RWPE2 (cell line): Measurements from ENCODE around the gene NTMT2.
"Not testable (repeated sequence)": the region's sequence is repeated elsewhere in the genome, so short reads cannot be mapped to it uniquely, and the experiment has no call there.

Experiments used
- ATAC-seq: fragments of 200-7000 bp; cut with Tn5 transposase; 3 replicates; pipeline ENCODE4 v1.9.1; 2021; ENCODE audit warnings: low read depth
- DNase-seq: peaks from one replicate; pipeline ENCODE4 v3.0.0-alpha.2; 2020; ENCODE audit warnings: low spot score
- H3K27ac ChIP-seq: fragments of 450-650 bp; 2 replicates; pipeline ENCODE4 v1.5.1; 2017; ENCODE audit warnings: mild to moderate bottlenecking; ENCODE audit not compliant: poor library complexity, severe bottlenecking
- H3K27me3 ChIP-seq: fragments of 250-450 bp; sonication (Bioruptor Pico); 2 replicates; pipeline ENCODE4 v1.5.1; 2021; ENCODE audit warnings: mild to moderate bottlenecking, moderate library complexity; ENCODE audit not compliant: insufficient read depth, poor library complexity, severe bottlenecking
- H3K36me3 ChIP-seq: fragments of 250-450 bp; sonication (Bioruptor Pico); 2 replicates; pipeline ENCODE4 v1.5.1; 2020; ENCODE audit warnings: low read depth, mild to moderate bottlenecking, moderate library complexity
- H3K4me1 ChIP-seq: fragments of 250-450 bp; sonication (Bioruptor Pico); 2 replicates; pipeline ENCODE4 v1.5.1; 2021; ENCODE audit warnings: mild to moderate bottlenecking, moderate library complexity; ENCODE audit not compliant: insufficient read depth, poor library complexity, severe bottlenecking
- H3K4me3 ChIP-seq: fragments of 250-450 bp; sonication (Bioruptor Pico); 2 replicates; pipeline ENCODE4 v1.5.1; 2021; ENCODE audit warnings: mild to moderate bottlenecking, moderate library complexity; ENCODE audit not compliant: severe bottlenecking
- H3K9me3 ChIP-seq: fragments of 250-450 bp; sonication (Bioruptor Pico); 2 replicates; pipeline ENCODE4 v1.5.1; 2021; ENCODE audit warnings: mild to moderate bottlenecking, moderate library complexity; ENCODE audit not compliant: severe bottlenecking
- TF ChIP-seq, protein P1 (sequence below): fragments of 450-650 bp; IDR thresholded peaks from one replicate; pipeline ENCODE4 v1.5.1; 2017; ENCODE audit warnings: mild to moderate bottlenecking, moderate library complexity; ENCODE audit not compliant: poor library complexity, severe bottlenecking

The NTMT2 gene

DNA sequence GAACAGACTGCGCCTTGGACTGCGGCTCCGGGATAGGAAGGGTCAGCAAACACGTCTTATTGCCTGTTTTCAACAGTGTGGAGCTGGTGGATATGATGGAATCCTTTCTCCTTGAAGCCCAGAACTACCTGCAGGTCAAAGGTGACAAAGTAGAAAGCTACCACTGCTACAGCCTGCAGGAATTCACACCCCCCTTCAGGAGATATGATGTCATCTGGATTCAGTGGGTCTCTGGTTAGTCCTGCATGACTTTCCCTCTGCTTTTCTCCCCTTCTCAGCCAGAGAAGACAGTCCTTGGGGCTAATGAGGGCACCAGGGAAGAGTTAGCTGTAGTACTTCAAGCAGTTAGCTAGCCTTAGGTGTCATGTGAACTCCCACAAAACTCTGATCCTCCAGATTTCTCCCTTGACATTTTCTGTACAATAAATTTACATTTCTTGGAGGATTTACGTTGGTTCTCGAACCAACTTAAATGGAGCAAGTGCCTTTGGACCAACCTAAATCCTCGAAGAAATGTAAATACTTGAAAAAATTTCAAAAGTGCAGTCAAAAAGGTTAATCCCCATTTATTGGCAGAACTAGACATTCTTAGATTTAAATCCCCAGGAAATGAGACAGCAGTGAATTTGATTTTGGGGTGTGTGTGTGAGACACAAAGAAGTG is 20.9 kb downstream of the NTMT2 start:
- no peaks in the 10 kb centered on the region for H3K4me1 ChIP-seq
- H3K27me3 ChIP-seq: no peaks in the 10 kb centered on the region
- no peak for ATAC-seq

DNA sequence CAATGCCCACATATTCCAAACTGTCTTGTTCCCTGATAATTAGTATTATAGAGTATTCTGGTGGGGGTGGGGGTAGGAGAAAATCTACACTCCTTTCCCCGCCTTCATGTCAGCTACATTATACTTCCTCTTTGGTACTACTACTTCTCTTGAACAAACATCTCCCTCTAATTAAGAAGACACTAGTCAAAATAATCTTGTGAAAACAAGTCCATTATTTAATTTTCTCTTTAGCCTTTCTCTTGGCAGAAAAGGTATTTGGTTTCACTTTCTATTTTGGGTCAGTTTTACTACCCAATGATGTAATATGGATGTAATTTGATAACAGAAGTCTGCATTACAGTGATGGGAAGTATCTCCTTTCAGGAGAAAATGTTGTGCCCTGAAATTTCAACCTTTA is 22.5 kb downstream of the NTMT2 start:
- DNase-seq: no peak

More for the DNA sequence above, 20.9 kb downstream of the NTMT2 start:
- TF ChIP-seq, protein P1, sequence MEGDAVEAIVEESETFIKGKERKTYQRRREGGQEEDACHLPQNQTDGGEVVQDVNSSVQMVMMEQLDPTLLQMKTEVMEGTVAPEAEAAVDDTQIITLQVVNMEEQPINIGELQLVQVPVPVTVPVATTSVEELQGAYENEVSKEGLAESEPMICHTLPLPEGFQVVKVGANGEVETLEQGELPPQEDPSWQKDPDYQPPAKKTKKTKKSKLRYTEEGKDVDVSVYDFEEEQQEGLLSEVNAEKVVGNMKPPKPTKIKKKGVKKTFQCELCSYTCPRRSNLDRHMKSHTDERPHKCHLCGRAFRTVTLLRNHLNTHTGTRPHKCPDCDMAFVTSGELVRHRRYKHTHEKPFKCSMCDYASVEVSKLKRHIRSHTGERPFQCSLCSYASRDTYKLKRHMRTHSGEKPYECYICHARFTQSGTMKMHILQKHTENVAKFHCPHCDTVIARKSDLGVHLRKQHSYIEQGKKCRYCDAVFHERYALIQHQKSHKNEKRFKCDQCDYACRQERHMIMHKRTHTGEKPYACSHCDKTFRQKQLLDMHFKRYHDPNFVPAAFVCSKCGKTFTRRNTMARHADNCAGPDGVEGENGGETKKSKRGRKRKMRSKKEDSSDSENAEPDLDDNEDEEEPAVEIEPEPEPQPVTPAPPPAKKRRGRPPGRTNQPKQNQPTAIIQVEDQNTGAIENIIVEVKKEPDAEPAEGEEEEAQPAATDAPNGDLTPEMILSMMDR: no peak
- H3K27ac ChIP-seq: no peak overlapping the region
- no peaks in the 10 kb centered on the region for H3K36me3 ChIP-seq
- H3K9me3 ChIP-seq: no peaks in the 10 kb centered on the region
- no peak for DNase-seq
- no peak overlapping the region for H3K4me3 ChIP-seq

DNA sequence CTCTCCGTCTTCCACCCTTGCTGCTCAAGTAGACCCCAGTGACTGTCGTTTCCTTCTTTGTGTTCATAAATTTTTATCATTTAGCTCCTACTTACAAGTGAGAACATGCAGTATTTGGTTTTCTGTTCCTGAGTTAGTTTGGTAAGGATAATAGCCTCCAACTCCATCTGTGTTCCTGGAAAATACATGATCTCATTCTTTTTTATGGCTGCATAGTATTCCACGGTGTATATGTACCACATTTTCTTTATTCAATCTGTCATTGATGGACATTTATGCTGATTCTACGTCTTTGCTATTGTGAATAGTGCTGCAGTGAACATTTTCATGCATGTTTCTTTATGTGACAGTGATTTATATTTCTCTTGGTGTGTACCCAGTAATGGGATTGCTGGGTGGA is 24.8 kb downstream of the NTMT2 start:
- H3K9me3 ChIP-seq, ATAC-seq, DNase-seq, H3K4me3 ChIP-seq, H3K4me1 ChIP-seq, H3K27ac ChIP-seq, H3K27me3 ChIP-seq, H3K36me3 ChIP-seq: not testable (repeated sequence)

More for the DNA sequence above, 22.5 kb downstream of the NTMT2 start:
- Histone ChIP-seq H3K27me3 (no peaks in the 10 kb centered on the region), H3K9me3 (no peaks in the 10 kb centered on the region), H3K4me1 (no peaks in the 10 kb centered on the region), H3K4me3 (no peak overlapping the region), H3K27ac (no peak overlapping the region), H3K36me3 (no peaks in the 10 kb centered on the region)
- peak; percentile 46; the same call in 2 of the 3 replicates for ATAC-seq
- TF ChIP-seq, protein P1: no peak

DNA sequence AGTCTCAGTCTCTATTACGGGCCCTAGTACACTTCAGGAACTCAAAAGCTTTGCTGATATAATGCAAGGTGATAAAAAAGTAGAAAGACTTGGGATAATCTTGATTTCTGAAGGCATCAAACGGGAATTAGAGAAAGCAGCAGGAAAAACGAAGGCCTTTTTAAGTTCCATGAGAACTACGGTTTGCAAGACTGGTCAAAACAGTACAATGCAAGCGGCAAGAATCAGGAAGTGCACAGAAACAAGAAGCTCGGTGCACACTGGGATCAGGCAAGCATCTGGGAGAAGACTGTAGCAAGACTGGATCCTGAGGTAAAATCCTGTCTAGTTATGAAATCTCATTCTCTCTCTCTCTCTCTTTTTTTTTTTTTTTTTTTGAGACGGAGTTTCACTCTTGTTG is 28.6 kb downstream of the NTMT2 start:
- Histone ChIP-seq H3K4me1 (no peaks in the 10 kb centered on the region), H3K27ac (no peak overlapping the region), H3K27me3 (no peaks in the 10 kb centered on the region), H3K9me3 (peaks cover 3% of the 10 kb centered on the region), H3K4me3 (no peak overlapping the region), H3K36me3 (no peaks in the 10 kb centered on the region)
- no peak for ATAC-seq
- TF ChIP-seq, protein P1: no peak
- DNase-seq: no peak

DNA sequence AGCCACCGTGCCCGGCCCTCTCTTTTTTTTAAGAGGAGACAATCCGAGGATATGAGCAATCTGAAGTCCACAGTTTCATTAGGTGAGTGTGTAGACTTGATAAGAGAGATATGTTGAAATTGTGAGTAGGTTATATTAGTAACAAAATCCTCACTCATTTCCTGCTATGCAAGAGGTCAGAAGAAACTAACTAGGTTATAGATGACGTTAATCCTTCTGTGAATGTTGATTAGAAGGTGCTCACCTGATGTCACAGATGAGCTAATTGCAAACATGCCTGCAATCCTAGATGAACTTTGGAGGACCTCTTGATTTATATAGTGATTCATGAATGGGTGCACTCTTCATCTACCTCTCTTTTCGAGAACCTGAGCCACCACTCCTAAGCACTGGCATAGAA is 29.3 kb downstream of the NTMT2 start:
- no peaks in the 10 kb centered on the region for H3K36me3 ChIP-seq
- peaks cover 3% of the 10 kb centered on the region for H3K9me3 ChIP-seq
- DNase-seq (no peak), ATAC-seq (peak; percentile 35; the same call in 2 of the 3 replicates)
- H3K4me1 ChIP-seq: no peaks in the 10 kb centered on the region
- no peaks in the 10 kb centered on the region for H3K27me3 ChIP-seq
- TF ChIP-seq, protein P1: no peak
- H3K27ac ChIP-seq: no peak overlapping the region
- no peak overlapping the region for H3K4me3 ChIP-seq
